T47D (cell line): Measurements from ENCODE around the gene CLEC2L.

Source experiments
- DNase-seq, 2 experiments: peaks; one replicate each; pipeline versions ENCODE4 v3.0.0 to v3.0.0-alpha.2; 2011 to 2012; ENCODE audit warnings: low read depth in 1 of 2, low spot score in 1 of 2
- JUND ChIP-seq: IDR thresholded peaks from 2 replicates; pipeline ENCODE4 v1.6.1; 2012; ENCODE audit warnings: low read depth
- in situ Hi-C: cut with HindIII; loops from 2 replicates; pipeline ENCODE4 v1.10.0; 2016; ENCODE audit warnings: low sequenced_read_pairs, low pct_unique_long_range_greater_than_20kb

Gene CLEC2L

DNA sequence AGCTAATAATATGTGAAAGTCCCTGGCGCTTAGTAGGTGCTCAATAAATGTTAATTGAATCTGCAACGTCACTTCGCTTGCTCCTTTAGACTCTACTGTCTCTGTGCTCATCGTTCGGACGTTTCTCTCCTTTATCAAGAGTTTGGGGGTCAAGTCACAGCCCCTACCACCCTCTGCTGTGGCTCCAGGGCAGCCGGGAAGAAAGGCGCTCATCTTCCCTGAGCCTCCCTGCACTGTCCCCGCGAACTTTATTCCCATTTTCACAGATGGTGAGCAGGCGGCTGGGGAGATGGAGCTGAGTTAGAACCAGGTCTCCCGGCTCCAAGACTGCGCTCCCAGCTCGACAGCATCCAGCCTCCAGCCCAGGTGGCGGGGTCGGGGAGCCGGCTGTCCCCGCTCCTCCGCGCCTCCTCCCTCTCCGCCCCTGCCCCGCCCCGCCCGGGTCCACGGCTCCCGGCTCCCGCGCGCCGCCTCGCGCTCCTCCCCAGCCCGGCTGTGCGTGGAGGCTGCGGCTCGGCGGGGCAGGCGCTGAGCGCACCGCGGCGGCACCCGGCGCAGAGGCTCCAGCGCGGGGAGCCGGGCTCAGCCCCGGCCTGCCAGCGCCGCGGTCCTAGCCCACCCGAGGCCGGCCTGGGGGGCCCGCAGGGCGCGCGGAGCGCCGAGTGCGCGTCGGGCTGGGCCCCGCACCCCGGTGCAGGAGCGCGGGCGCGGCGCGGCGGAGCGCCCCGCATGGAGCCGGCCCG lies at the start of gene CLEC2L:
Gene CLEC2L (plus strand): TSS at position 487 of the 743 bp plus-strand sequence. CDS start 243 bp downstream, at position 730.
- TF ChIP-seq JUND: no peak
- DNase-seq: peak in 1 of 2 experiments; percentile 31
- in situ Hi-C loops: no loop called here

DNA sequence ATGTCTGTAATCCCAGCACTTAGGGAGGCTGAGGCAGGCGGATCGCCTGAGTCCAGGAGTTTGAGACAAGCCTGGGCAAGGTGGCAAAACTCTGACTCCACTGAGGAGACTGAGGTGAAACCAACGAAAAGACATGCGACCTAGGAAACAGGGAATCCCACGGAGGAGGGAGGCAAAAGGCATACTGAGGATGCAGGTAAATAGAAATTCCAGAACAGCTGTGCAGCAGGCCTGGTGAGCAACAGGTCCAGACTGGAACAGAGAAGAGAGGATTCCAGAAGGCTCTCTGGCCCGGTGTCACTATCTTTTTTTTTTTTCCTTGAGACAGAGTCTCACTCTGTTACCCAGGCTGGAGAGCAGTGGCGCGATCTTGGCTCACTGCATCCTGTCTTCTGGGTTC lies 47.3 kb upstream of the CLEC2L start:
- TF ChIP-seq JUND: no peak
- in situ Hi-C loops: no loop called here
- no peak for DNase-seq

DNA sequence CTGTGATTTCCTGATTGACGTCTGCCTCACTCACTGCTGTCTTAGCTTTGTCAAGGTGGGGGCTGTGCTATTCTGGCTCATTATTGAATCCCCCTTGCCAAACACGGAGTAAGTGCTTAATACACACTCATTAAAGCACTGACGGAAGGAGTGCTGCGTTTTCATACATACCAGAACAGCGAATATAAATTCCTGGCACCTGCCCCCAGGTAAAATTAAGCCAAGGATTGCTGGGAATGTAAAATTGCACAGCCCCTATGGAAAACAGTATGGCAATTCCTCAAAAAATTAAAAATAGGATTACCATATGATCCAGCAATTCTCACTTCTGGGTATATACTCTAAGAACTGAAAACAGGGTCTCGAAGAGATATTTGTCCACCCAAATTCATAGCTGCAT lies 46.6 kb upstream of the CLEC2L start:
- TF ChIP-seq JUND: no peak
- DNase-seq: no peak
- in situ Hi-C loops: no loop called here

- in situ Hi-C loops: no loop called here
- DNase-seq: no peak
- no peak for TF ChIP-seq JUND
Observed at GRCh38 chr7:139479620-139480019, 43.9 kb upstream of the CLEC2L start.

DNA sequence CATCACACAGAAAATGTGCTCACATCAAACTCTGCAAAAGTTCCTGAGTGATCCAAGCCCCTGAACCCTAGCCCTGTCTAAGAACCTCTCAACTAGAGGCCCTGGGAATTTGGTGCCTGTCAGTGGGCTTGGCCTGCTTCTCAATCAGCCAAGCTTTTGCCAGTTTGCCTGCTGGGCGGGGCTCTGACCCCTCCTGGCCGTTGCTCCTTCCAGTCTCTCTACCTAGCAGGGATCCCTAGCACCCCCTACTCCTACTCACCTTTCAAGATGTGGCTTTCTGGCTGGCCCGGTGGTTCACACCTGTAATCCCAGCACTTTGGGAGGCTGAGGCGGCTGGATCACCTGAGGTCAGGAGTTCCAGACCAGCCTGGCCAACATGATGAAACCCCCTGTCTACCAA lies 42.1 kb upstream of the CLEC2L start:
- TF ChIP-seq JUND: no peak
- in situ Hi-C loops: no loop called here
- DNase-seq: no peak

DNA sequence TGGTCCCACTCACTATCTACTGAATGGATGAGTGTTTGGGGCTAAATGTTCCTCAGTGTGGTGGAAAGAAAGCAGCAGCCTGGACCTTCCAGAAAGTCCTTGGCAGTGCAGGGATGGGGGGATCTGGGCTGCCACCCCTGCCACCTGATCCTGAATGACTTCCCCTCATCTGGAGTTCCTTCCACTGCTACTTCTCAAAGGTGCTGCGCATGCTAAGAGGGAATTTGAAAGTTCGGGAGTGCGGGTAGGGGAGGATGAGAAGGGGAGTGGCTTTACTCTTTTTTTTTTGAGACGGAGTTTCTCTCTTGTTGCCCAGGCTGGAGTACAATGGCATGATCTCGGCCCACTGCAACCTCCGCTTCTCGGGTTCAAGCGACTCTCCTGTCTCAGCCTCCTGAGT lies 41.4 kb upstream of the CLEC2L start:
- in situ Hi-C loops: no loop called here
- no peak for DNase-seq
- TF ChIP-seq JUND: no peak

GRCh38 chr7:139482662-139483466 lies 40.6 kb upstream of the CLEC2L start:
- DNase-seq: peak; percentile 9 to 25
- TF ChIP-seq JUND: no peak
- in situ Hi-C loops: no loop called here

DNA sequence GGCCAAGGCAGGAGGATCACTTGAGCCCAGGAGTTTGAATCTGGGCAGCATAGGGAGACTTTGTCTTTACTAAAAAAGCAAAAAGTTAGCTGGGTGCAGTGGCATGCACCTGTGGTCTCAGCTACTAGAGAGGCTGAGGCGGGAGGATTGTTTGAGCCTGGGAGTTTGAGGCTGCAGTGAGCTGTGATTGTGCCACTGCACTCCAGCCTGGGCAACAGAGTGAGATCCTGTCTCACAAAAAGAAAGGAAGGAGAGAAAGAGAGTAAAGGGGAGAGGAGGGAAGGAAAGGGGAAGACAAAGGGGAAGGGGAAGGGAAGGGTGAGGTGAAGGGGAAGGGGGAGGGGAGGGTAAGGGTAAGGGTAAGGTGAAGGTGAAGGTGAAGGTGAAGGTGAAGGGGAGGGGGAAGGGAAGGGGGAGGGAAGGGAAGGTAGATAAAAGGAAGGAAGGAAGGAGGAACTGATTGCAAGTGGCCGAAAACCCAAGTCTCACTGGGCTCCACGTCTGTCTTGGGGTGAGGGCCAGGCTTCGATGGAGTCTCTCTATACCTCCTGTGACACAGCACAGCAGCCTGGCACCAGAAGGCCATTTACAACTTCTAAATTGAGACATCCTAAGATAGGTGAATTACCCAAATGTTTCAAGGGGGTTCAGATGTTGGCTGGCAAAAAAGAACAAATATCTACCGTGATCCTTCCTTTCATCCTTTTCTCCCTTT lies 36.0 kb upstream of the CLEC2L start:
- no peak for TF ChIP-seq JUND
- DNase-seq: no peak
- in situ Hi-C loops: no loop called here

DNA sequence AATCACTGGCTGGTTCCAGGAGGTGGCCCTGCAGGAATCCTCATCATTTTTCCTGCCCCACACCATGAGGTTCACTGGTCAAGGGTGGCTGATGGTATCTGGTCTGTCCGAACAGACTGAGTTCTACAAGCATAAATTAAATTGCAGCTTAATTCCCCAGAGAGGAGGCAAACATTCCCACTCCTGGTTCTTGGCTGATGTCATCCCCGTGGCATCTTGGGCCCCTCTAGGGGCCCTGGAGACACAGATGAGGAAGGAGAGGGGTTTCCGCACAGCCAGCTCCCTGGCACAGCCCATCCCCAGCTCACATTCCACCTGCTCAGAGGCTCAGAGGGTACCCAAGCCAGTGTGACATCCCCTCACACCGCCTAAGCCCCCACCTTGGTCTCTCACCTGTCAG lies 34.7 kb upstream of the CLEC2L start:
- peak in 1 of 2 experiments; percentile 69 for DNase-seq
- no peak for TF ChIP-seq JUND
- in situ Hi-C loops: no loop called here

DNA sequence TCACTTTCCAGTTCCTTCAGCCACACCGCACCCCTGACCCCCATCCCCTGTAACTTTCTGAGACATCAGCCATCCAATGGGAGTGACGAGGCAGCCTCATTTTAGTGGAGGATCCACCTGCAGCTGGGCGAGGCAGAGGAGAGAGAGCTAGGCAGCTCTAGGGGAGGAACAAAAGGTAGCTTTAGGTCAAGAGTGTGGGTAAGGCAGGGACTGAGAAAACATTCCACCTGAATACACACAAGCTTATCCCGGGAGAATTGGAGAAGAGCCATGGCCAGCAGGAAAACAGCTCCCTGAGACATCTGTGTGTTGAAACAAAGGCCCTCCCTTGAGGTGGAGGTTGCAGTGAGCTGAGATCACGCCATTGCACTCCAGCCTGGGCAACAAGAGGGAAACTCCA lies 33.4 kb upstream of the CLEC2L start:
- TF ChIP-seq JUND: no peak
- DNase-seq: peak in 1 of 2 experiments; percentile 91
- in situ Hi-C loops: no loop called here

GRCh38 chr7:139492293-139492692 lies 31.2 kb upstream of the CLEC2L start:
- in situ Hi-C loops: no loop called here
- no peak for DNase-seq
- TF ChIP-seq JUND: no peak

DNA sequence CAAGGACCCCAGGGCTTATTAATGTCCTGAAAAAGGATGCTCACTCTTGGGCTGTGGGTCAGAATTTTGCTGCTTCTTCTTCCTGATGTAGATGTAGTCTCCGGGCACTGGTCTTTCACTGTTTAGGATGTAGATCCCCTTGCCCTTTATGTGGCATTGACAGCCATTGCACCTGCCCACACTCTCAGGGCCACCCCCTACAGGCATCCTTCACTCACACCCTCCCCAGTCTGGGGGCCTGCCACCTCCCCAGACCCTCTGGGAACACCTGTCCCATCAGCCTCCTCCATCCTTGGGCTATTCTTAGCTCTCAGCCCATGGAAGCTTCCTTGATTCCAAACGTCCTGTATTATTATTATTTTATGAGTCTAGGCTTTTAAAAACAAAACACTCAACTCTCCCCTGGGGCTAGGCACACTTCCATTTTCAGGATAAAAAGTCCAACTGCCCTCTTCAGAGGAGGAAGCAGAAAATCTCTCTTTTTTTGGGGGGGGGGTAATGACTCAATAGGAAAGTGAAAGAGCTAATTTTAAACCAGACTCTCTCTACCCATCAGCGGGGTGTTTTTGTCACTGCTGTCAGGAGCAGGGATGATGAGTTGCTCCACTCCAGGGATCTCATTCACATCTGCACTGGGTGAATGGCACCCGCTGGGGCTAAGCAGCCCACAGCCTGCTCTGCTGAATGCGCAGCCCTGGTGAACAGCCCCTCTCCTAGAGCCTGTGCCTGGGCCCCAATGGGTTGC lies 28.5 kb upstream of the CLEC2L start:
- in situ Hi-C loops: no loop called here
- no peak for TF ChIP-seq JUND
- no peak for DNase-seq
